ENCODE results near the gene PACRG.

PACRG gene

DNA sequence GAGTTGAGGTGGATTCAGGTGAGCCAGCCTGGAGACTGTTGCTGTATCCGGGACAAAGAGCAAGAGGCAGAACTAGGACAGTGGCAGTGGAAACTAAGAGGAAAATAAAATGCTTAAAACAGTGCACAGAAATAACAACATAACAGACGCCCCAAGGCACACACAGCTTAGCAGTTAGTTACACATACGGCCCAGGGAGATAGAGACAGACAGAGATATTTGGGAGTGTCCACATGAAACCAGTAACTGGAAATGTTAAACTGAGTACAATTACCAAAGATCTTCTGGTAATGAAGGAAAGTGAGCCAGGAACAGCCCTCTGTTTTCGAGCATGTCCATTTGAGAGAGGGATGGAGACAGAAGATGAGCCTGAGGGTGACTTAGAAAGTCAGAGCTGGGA, 449.2 kb downstream of the PACRG start:
- Histone ChIP-seq H2BK15ac (ENCODE audit: low read depth, poor library complexity, severe bottlenecking) (no peak overlapping the region), H3K14ac (ENCODE audit: low read length in 2 of 2) (no peak overlapping the region), H3K18ac (ENCODE audit: low read depth in 1 of 2, low read length in 2 of 2) (no peak overlapping the region), H3K9me3 (ENCODE audit: control insufficient read depth, low read length) (no peaks in the 10 kb centered on the region), H2BK5ac (ENCODE audit: low read depth, low read length, poor library complexity, severe bottlenecking) (no peak overlapping the region), H3K27me3 (ENCODE audit: control insufficient read depth in 1 of 2, insufficient read depth in 1 of 2, low read length in 2 of 2) (no peaks in the 10 kb centered on the region), H3K23ac (ENCODE audit: low read length in 2 of 2) (no peak overlapping the region), H3K4me1 (ENCODE audit: control insufficient read depth, insufficient read depth, low read depth, low read length) (peaks cover 5% of the 10 kb centered on the region), H4K8ac (ENCODE audit: low read length) (no peak overlapping the region), H3K4me2 (ENCODE audit: low read length, poor library complexity, severe bottlenecking) (no peak overlapping the region), H3K4ac (ENCODE audit: low read depth in 1 of 2, low read length in 2 of 2) (no peak overlapping the region), H2AFZ (ENCODE audit: low read depth, low read length) (no peak overlapping the region), H2BK12ac (ENCODE audit: low read length in 2 of 2) (no peak overlapping the region), H2AK5ac (ENCODE audit: low read length, severe bottlenecking) (no peak overlapping the region), H3K27ac (ENCODE audit: low read length, poor library complexity, severe bottlenecking) (no peak overlapping the region), H3K9ac (ENCODE audit: low read length) (no peak overlapping the region), H4K91ac (ENCODE audit: low read length) (no peak overlapping the region), H3K36me3 (ENCODE audit: control insufficient read depth in 1 of 2, insufficient read depth in 2 of 2, low read depth in 1 of 2, low read length in 2 of 2) (no peaks in the 10 kb centered on the region), H3K79me1 (replicated peaks; ENCODE audit: low read length, poor library complexity, severe bottlenecking) (peaks cover 2% of the 10 kb centered on the region), H3K4me3 (ENCODE audit: insufficient read depth in 1 of 2, low read depth in 1 of 2, low read length in 2 of 2) (no peak overlapping the region), H2BK120ac (ENCODE audit: low read depth, low read length) (no peak overlapping the region)
- no peak for DNase-seq
- 89% methylated on average over 3 of the region's 4 CpGs for WGBS

DNA sequence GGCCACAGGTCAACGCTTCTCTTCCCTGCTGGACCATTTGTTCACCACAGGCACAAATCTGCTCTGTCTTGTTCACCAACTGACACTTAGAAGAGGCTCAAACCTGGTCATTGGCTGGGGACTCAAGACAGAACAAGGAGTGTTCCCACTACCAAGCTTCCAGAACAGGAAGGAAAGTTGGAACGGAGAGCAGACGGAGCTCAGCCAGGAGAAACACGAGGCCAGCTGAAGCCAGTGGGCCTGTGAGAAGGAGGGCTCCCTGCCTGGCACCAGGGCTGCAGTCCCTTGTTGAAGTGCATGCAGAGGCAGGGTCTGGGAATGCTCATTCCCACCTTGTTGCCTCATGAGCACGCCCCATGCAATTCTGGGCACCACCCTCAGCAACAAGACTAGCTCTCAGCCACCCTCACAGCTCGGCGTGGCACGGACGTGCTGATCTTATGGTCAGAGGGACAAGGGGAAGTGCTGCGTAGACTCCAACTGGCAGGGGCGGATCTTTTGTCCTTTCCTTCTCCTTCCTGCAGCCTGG, 450.2 kb downstream of the PACRG start:
- H3K4me3 ChIP-seq (ENCODE audit: insufficient read depth in 1 of 2, low read depth in 1 of 2, low read length in 2 of 2) = peak overlapping the region in 1 of 2 experiments; percentile 2
- no peak overlapping the region for H3K9ac ChIP-seq (ENCODE audit: low read length)
- no peak overlapping the region for H4K91ac ChIP-seq (ENCODE audit: low read length)
- no peak overlapping the region for H3K4ac ChIP-seq (ENCODE audit: low read depth in 1 of 2, low read length in 2 of 2)
- no peak overlapping the region for H2AK5ac ChIP-seq (ENCODE audit: low read length, severe bottlenecking)
- H4K8ac ChIP-seq (ENCODE audit: low read length) = no peak overlapping the region
- no peaks in the 10 kb centered on the region for H3K27me3 ChIP-seq (ENCODE audit: control insufficient read depth in 1 of 2, insufficient read depth in 1 of 2, low read length in 2 of 2)
- H3K79me1 ChIP-seq (replicated peaks; ENCODE audit: low read length, poor library complexity, severe bottlenecking) = peaks cover 2% of the 10 kb centered on the region
- H3K36me3 ChIP-seq (ENCODE audit: control insufficient read depth in 1 of 2, insufficient read depth in 2 of 2, low read depth in 1 of 2, low read length in 2 of 2) = no peaks in the 10 kb centered on the region
- H3K4me1 ChIP-seq (ENCODE audit: control insufficient read depth, insufficient read depth, low read depth, low read length) = peaks cover 5% of the 10 kb centered on the region
- no peak overlapping the region for H2AFZ ChIP-seq (ENCODE audit: low read depth, low read length)
- no peak overlapping the region for H2BK5ac ChIP-seq (ENCODE audit: low read depth, low read length, poor library complexity, severe bottlenecking)
- no peak overlapping the region for H2BK15ac ChIP-seq (ENCODE audit: low read depth, poor library complexity, severe bottlenecking)
- H2BK12ac ChIP-seq (ENCODE audit: low read length in 2 of 2) = no peak overlapping the region
- WGBS = 90% methylated on average over 11 of the region's 11 CpGs
- H3K14ac ChIP-seq (ENCODE audit: low read length in 2 of 2) = peak overlapping the region in 1 of 2 experiments; percentile 61
- H2BK120ac ChIP-seq (ENCODE audit: low read depth, low read length) = no peak overlapping the region
- H3K9me3 ChIP-seq (ENCODE audit: control insufficient read depth, low read length) = no peaks in the 10 kb centered on the region
- no peak overlapping the region for H3K18ac ChIP-seq (ENCODE audit: low read depth in 1 of 2, low read length in 2 of 2)
- no peak overlapping the region for H3K4me2 ChIP-seq (ENCODE audit: low read length, poor library complexity, severe bottlenecking)
- H3K23ac ChIP-seq (ENCODE audit: low read length in 2 of 2) = no peak overlapping the region
- no peak overlapping the region for H3K27ac ChIP-seq (ENCODE audit: low read length, poor library complexity, severe bottlenecking)
- no peak for DNase-seq

DNA sequence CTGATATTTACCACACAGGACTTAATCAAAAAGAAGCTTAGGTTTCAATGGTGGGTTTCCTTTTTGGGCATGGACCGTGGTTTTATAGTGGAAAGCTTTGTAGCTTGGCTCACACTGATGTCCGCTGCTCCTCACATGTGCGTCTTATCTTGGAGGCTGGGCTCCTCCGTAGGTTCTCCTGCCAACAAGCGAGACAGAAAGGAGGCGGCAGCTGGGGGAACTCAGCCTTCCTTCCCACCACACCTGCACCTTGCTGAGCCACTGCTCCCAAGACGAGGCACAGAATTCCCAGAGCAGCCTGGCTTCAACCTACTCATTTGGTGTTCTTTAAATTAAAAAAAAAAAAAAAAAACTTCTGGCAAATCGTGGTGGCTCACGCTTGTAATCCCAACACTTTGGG, 451.3 kb downstream of the PACRG start:
- H3K4me3 ChIP-seq (ENCODE audit: insufficient read depth in 1 of 2, low read depth in 1 of 2, low read length in 2 of 2) = no peak overlapping the region
- no peak overlapping the region for H2BK12ac ChIP-seq (ENCODE audit: low read length in 2 of 2)
- no peaks in the 10 kb centered on the region for H3K9me3 ChIP-seq (ENCODE audit: control insufficient read depth, low read length)
- no peak overlapping the region for H3K27ac ChIP-seq (ENCODE audit: low read length, poor library complexity, severe bottlenecking)
- no peak overlapping the region for H2AK5ac ChIP-seq (ENCODE audit: low read length, severe bottlenecking)
- no peak overlapping the region for H3K14ac ChIP-seq (ENCODE audit: low read length in 2 of 2)
- H2AFZ ChIP-seq (ENCODE audit: low read depth, low read length) = no peak overlapping the region
- no peak overlapping the region for H3K23ac ChIP-seq (ENCODE audit: low read length in 2 of 2)
- peaks cover 5% of the 10 kb centered on the region for H3K4me1 ChIP-seq (ENCODE audit: control insufficient read depth, insufficient read depth, low read depth, low read length)
- no peak overlapping the region for H3K9ac ChIP-seq (ENCODE audit: low read length)
- DNase-seq = no peak
- no peaks in the 10 kb centered on the region for H3K36me3 ChIP-seq (ENCODE audit: control insufficient read depth in 1 of 2, insufficient read depth in 2 of 2, low read depth in 1 of 2, low read length in 2 of 2)
- H2BK5ac ChIP-seq (ENCODE audit: low read depth, low read length, poor library complexity, severe bottlenecking) = no peak overlapping the region
- no peak overlapping the region for H3K4ac ChIP-seq (ENCODE audit: low read depth in 1 of 2, low read length in 2 of 2)
- no peak overlapping the region for H2BK120ac ChIP-seq (ENCODE audit: low read depth, low read length)
- no peak overlapping the region for H2BK15ac ChIP-seq (ENCODE audit: low read depth, poor library complexity, severe bottlenecking)
- no peak overlapping the region for H4K8ac ChIP-seq (ENCODE audit: low read length)
- no peak overlapping the region for H3K4me2 ChIP-seq (ENCODE audit: low read length, poor library complexity, severe bottlenecking)
- H3K27me3 ChIP-seq (ENCODE audit: control insufficient read depth in 1 of 2, insufficient read depth in 1 of 2, low read length in 2 of 2) = no peaks in the 10 kb centered on the region
- H3K79me1 ChIP-seq (replicated peaks; ENCODE audit: low read length, poor library complexity, severe bottlenecking) = peaks cover 2% of the 10 kb centered on the region
- H4K91ac ChIP-seq (ENCODE audit: low read length) = no peak overlapping the region
- H3K18ac ChIP-seq (ENCODE audit: low read depth in 1 of 2, low read length in 2 of 2) = no peak overlapping the region
- WGBS = 96% methylated on average over 8 of the region's 9 CpGs

DNA sequence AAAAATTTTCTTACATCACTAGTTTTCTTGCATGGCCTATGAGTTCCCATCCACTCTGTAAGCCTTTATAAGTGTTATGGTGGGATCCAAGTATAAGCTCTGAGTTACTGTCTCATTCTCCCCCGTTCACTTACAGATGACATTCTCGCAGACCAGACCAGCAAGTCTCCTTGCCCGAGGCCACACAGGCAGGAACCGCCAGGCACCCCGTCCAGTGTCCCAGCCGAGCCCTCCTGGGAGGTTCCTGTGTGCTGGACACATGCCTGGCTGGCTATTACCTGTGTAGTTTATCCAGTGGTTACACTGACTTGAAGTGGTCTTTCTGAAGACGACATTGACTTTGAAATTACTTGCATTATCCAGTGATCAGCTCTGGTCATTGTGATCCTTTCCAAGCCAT, 451.9 kb downstream of the PACRG start:
- no peak overlapping the region for H3K9ac ChIP-seq (ENCODE audit: low read length)
- H3K27me3 ChIP-seq (ENCODE audit: control insufficient read depth in 1 of 2, insufficient read depth in 1 of 2, low read length in 2 of 2) = no peaks in the 10 kb centered on the region
- no peak overlapping the region for H2BK120ac ChIP-seq (ENCODE audit: low read depth, low read length)
- no peak overlapping the region for H2BK12ac ChIP-seq (ENCODE audit: low read length in 2 of 2)
- no peak overlapping the region for H3K18ac ChIP-seq (ENCODE audit: low read depth in 1 of 2, low read length in 2 of 2)
- H3K4me3 ChIP-seq (ENCODE audit: insufficient read depth in 1 of 2, low read depth in 1 of 2, low read length in 2 of 2) = no peak overlapping the region
- H4K8ac ChIP-seq (ENCODE audit: low read length) = no peak overlapping the region
- 92% methylated on average over 7 of the region's 7 CpGs for WGBS
- H2BK15ac ChIP-seq (ENCODE audit: low read depth, poor library complexity, severe bottlenecking) = no peak overlapping the region
- H2BK5ac ChIP-seq (ENCODE audit: low read depth, low read length, poor library complexity, severe bottlenecking) = no peak overlapping the region
- no peak overlapping the region for H4K91ac ChIP-seq (ENCODE audit: low read length)
- H3K27ac ChIP-seq (ENCODE audit: low read length, poor library complexity, severe bottlenecking) = no peak overlapping the region
- H3K4me1 ChIP-seq (ENCODE audit: control insufficient read depth, insufficient read depth, low read depth, low read length) = peaks cover 5% of the 10 kb centered on the region
- no peaks in the 10 kb centered on the region for H3K9me3 ChIP-seq (ENCODE audit: control insufficient read depth, low read length)
- no peak overlapping the region for H3K14ac ChIP-seq (ENCODE audit: low read length in 2 of 2)
- H2AK5ac ChIP-seq (ENCODE audit: low read length, severe bottlenecking) = no peak overlapping the region
- no peak overlapping the region for H3K4ac ChIP-seq (ENCODE audit: low read depth in 1 of 2, low read length in 2 of 2)
- H3K4me2 ChIP-seq (ENCODE audit: low read length, poor library complexity, severe bottlenecking) = no peak overlapping the region
- no peak overlapping the region for H3K23ac ChIP-seq (ENCODE audit: low read length in 2 of 2)
- no peak overlapping the region for H2AFZ ChIP-seq (ENCODE audit: low read depth, low read length)
- no peaks in the 10 kb centered on the region for H3K36me3 ChIP-seq (ENCODE audit: control insufficient read depth in 1 of 2, insufficient read depth in 2 of 2, low read depth in 1 of 2, low read length in 2 of 2)
- peaks cover 2% of the 10 kb centered on the region for H3K79me1 ChIP-seq (replicated peaks; ENCODE audit: low read length, poor library complexity, severe bottlenecking)
- no peak for DNase-seq
